CD14-positive monocyte (primary cell): ENCODE results near the gene ABCC9. TPM values are rescaled to one million over a fixed set of nuclear protein-coding genes. Genes with fewer than 3 reads are reported as not detected.

Experiments used
- DNase-seq, 3 donors: peaks; one replicate each; pipeline ENCODE4 v3.0.0-alpha.2; 2011 to 2022
- H2AFZ ChIP-seq: 2 replicates; pipeline ENCODE4 v1.6.0; 2012; ENCODE audit warnings: mild to moderate bottlenecking, low read depth, low read length, inconsistent platforms; ENCODE audit not compliant: insufficient read depth, poor library complexity, severe bottlenecking
- H3K27ac ChIP-seq, 2 donors: 1 replicate in 1 of 2; 2 replicates in 1 of 2; pipeline ENCODE4 v1.5.1; 2012 to 2013; ENCODE audit warnings: low read length in 2 of 2, control low read depth in 1 of 2, inconsistent platforms in 1 of 2, low read depth in 1 of 2, mild to moderate bottlenecking in 1 of 2
- H3K27me3 ChIP-seq, 2 donors: one replicate each; pipeline versions ENCODE4 v1.6.0 to v1.6.1; 2011 to 2013; ENCODE audit warnings: low read length in 2 of 2; ENCODE audit not compliant: control insufficient read depth in 2 of 2, insufficient read depth in 2 of 2
- H3K36me3 ChIP-seq, 2 donors: replicated peaks in 1 of 2; 1 replicate in 1 of 2; 2 replicates in 1 of 2; pipeline versions ENCODE4 v1.5.1 to v1.6.1; 2012 to 2013; ENCODE audit warnings: low read length in 2 of 2, control low read depth in 1 of 2, inconsistent platforms in 1 of 2, mild to moderate bottlenecking in 1 of 2; ENCODE audit not compliant: insufficient read depth in 2 of 2, control insufficient read depth in 1 of 2
- H3K4me1 ChIP-seq, 2 donors: 1 replicate in 1 of 2; 2 replicates in 1 of 2; pipeline versions ENCODE4 v1.5.1 to v1.6.1; 2012 to 2013; ENCODE audit warnings: low read length in 2 of 2, control low read depth in 1 of 2, inconsistent platforms in 1 of 2, mild to moderate bottlenecking in 1 of 2, moderate library complexity in 1 of 2; ENCODE audit not compliant: insufficient read depth in 2 of 2, control insufficient read depth in 1 of 2
- H3K4me2 ChIP-seq: replicated peaks from 2 replicates; pipeline ENCODE3; 2012; ENCODE audit warnings: low read length, moderate library complexity, mild to moderate bottlenecking; ENCODE audit not compliant: poor library complexity, severe bottlenecking; ENCODE audit errors: extremely low read depth
- H3K4me3 ChIP-seq, 3 experiments: fragments of 200-600 bp in 1 of 3; sonication (generic) in 1 of 3; replicated peaks in 1 of 3; 1 replicate in 2 of 3; 2 replicates in 1 of 3; pipeline ENCODE4 v1.5.1; 2011 to 2013; ENCODE audit warnings: low read length in 3 of 3, mild to moderate bottlenecking in 3 of 3, control low read depth in 2 of 3, low read depth in 2 of 3, inconsistent platforms in 1 of 3, moderate library complexity in 1 of 3
- H3K79me2 ChIP-seq: 2 replicates; pipeline ENCODE4 v1.6.0; 2012; ENCODE audit warnings: mild to moderate bottlenecking, control low read depth, inconsistent platforms, low read length, moderate library complexity; ENCODE audit not compliant: insufficient read depth
- H3K9ac ChIP-seq: 2 replicates; pipeline ENCODE4 v1.6.0; 2017; ENCODE audit warnings: low read length, mild to moderate bottlenecking; ENCODE audit not compliant: insufficient read depth, poor library complexity, severe bottlenecking
- H3K9me3 ChIP-seq, 2 donors: replicated peaks in 1 of 2; 1 replicate in 1 of 2; 2 replicates in 1 of 2; pipeline versions ENCODE4 v1.5.1 to v1.6.1; 2012 to 2013; ENCODE audit warnings: low read length in 2 of 2, control low read depth in 1 of 2; ENCODE audit not compliant: control insufficient read depth in 1 of 2, insufficient read depth in 1 of 2
- H4K20me1 ChIP-seq: 2 replicates; pipeline ENCODE4 v1.6.0; 2012; ENCODE audit warnings: mild to moderate bottlenecking, low read length, control low read depth, moderate library complexity; ENCODE audit not compliant: insufficient read depth
- H3K27ac Mint-ChIP-seq, 7 donors: one replicate each; pipeline ENCODE4 v1.8.0; 2020; ENCODE audit warnings: mild to moderate bottlenecking in 7 of 7, mixed read lengths in 7 of 7, moderate library complexity in 6 of 7, inconsistent platforms in 2 of 7
- H3K27me3 Mint-ChIP-seq, 3 donors: one replicate each; pipeline ENCODE4 v1.8.0; 2021 to 2022; ENCODE audit warnings: low read depth in 3 of 3, mild to moderate bottlenecking in 3 of 3, mixed read lengths in 3 of 3, moderate library complexity in 3 of 3, inconsistent platforms in 1 of 3
- H3K36me3 Mint-ChIP-seq, 2 donors: one replicate each; pipeline ENCODE4 v1.8.0; 2020; ENCODE audit warnings: mixed read lengths in 2 of 2, inconsistent platforms in 1 of 2, mild to moderate bottlenecking in 1 of 2
- H3K4me1 Mint-ChIP-seq: one replicate; pipeline ENCODE4 v1.8.0; 2020; ENCODE audit warnings: mild to moderate bottlenecking, mixed read lengths
- H3K4me3 Mint-ChIP-seq, 2 donors: one replicate each; pipeline ENCODE4 v1.8.0; 2020; ENCODE audit warnings: mild to moderate bottlenecking in 2 of 2, mixed read lengths in 2 of 2, moderate library complexity in 1 of 2
- H3K9me3 Mint-ChIP-seq, 7 donors: one replicate each; pipeline ENCODE4 v1.8.0; 2020 to 2022; ENCODE audit warnings: mixed read lengths in 7 of 7, mild to moderate bottlenecking in 6 of 7, moderate library complexity in 6 of 7, inconsistent platforms in 2 of 7
- CTCF ChIP-seq: fragments of 200-600 bp; IDR thresholded peaks from one replicate; pipeline ENCODE4 v1.8.0; 2022; ENCODE audit warnings: antibody characterized with exemption, mild to moderate bottlenecking
- WGBS: methylation state at CpG from one replicate; pipeline ENCODE4 v1.1.5; 2013; ENCODE audit warnings: missing lambda C conversion rate; ENCODE audit not compliant: insufficient coverage; 5-methylcytosine and 5-hydroxymethylcytosine counted together
- intact Hi-C, 2 donors: fragments of 100-400 bp; cut with micrococcal nuclease; formaldehyde crosslinking; loops; one replicate each; pipeline versions ENCODE4 v1.15.0 to v1.15.1; 2023
- polyA plus RNA-seq, 3 donors: library from polyadenylated mRNA; depleted of rRNA in 1 of 3; unstranded in 2 of 3; stranded (reverse) in 1 of 3; fragments of 300-500 nt in 2 of 3; fragments of >200 nt in 1 of 3; fragmentation: Illumina TruSeq in 2 of 3; gene quantifications; 1 replicate in 2 of 3; 2 replicates in 1 of 3; pipeline ENCODE4 v1.2.3, GENCODE V29; 2012 to 2021

Gene ABCC9
- polyA plus RNA-seq, 3 donors = not detected

DNA sequence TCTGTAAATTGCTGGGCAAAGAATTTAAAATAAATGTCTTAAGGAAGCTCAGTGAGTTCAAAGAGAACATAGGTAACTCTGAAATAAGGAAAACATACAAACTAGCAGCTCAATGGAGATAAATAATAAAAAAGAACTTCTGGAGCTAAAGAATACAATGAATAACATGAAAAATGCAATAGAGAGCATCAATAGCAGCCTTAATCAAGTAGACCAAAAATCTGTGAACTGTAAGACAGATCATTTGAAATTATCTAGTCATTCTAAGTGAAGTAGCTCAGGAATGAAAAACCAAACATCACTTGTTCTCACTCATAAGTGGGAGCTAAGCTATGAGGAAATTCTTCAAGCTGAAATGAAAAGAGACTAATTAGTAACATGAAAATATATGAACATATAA lies 5.8 kb upstream of the ABCC9 start:
- peaks cover 6 to 26% (median 14%) of the 10 kb centered on the region in 7 donors for H3K9me3 Mint-ChIP-seq

DNA sequence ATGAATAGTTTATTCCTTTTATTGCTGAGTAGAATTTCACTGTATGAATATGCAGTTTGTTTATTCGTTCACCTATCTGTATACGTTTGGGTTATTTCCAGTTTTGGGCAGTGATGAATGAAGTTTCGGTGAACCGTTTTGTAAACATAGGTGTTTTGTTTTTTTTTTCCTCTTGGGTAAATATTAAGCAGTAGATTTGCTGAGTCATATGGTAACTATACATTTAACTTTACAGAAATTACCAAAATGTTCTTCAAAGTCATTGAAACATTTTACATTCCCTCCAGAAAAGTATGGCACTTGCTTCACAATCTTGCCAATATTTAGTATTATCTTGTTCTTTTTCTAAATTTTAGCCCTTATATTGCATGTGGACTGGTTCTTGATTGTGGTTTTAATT lies 3.8 kb upstream of the ABCC9 start:
- H3K9me3 Mint-ChIP-seq = peaks cover 8 to 38% (median 23%) of the 10 kb centered on the region in 7 donors
- no peak overlapping the region for H2AFZ ChIP-seq
- no peak for TF ChIP-seq CTCF

More for the DNA sequence above, 5.8 kb upstream of the ABCC9 start:
- no peak for TF ChIP-seq CTCF
- Histone ChIP-seq H3K4me2 (no peak overlapping the region), H3K4me3 (no peak overlapping the region), H2AFZ (no peak overlapping the region), H3K27me3 (peaks cover 15 to 23% of the 10 kb centered on the region in 2 donors), H3K79me2 (no peaks in the 10 kb centered on the region), H3K4me1 (no peaks in the 10 kb centered on the region), H4K20me1 (no peaks in the 10 kb centered on the region), H3K27ac (no peak overlapping the region), H3K9me3 (peaks cover 15 to 16% of the 10 kb centered on the region in 2 donors), H3K9ac (no peak overlapping the region), H3K36me3 (no peaks in the 10 kb centered on the region)
- H3K27ac Mint-ChIP-seq = no peak overlapping the region
- intact Hi-C loops = no loop called here
- no peak overlapping the region for H3K4me3 Mint-ChIP-seq
- no peaks in the 10 kb centered on the region for H3K36me3 Mint-ChIP-seq
- DNase-seq = no peak
- peaks cover 16 to 20% (median 18%) of the 10 kb centered on the region in 3 donors for H3K27me3 Mint-ChIP-seq
- H3K4me1 Mint-ChIP-seq = no peaks in the 10 kb centered on the region

More for the DNA sequence above, 3.8 kb upstream of the ABCC9 start:
- H3K27me3 ChIP-seq = peaks cover 33 to 42% of the 10 kb centered on the region in 2 donors
- Mint-ChIP-seq H3K4me1 (peaks cover 12% of the 10 kb centered on the region), H3K27ac (no peak overlapping the region), H3K27me3 (peaks cover 33 to 40% (median 37%) of the 10 kb centered on the region in 3 donors), H3K36me3 (peaks cover 0 to 3% of the 10 kb centered on the region in 2 donors), H3K4me3 (peak overlapping the region in 1 of 2 donors; percentile 13)
- H4K20me1 ChIP-seq = no peaks in the 10 kb centered on the region
- 100% methylated on average over 2 of the region's 4 CpGs for WGBS
- intact Hi-C loops = no loop called here
- no peak overlapping the region for H3K27ac ChIP-seq
- no peaks in the 10 kb centered on the region for H3K4me1 ChIP-seq
- no peak overlapping the region for H3K4me3 ChIP-seq
- H3K4me2 ChIP-seq = no peak overlapping the region
- no peaks in the 10 kb centered on the region for H3K79me2 ChIP-seq
- H3K9ac ChIP-seq = no peak overlapping the region
- peaks cover 16 to 34% of the 10 kb centered on the region in 2 donors for H3K9me3 ChIP-seq
- no peak for DNase-seq
- H3K36me3 ChIP-seq = no peaks in the 10 kb centered on the region
